Nephron (organoid): Measurements from ENCODE around the gene MAPK4.
"Not testable (repeated sequence)": the region's sequence is repeated elsewhere in the genome, so short reads cannot be mapped to it uniquely, and the experiment has no call there.

Source experiments
- H3K27ac Mint-ChIP-seq, 3 experiments: 2 replicates each; pipeline ENCODE4 v1.8.0; 2020; ENCODE audit warnings: mixed read lengths in 3 of 3, mild to moderate bottlenecking in 2 of 3, moderate library complexity in 1 of 3
- H3K27me3 Mint-ChIP-seq: 2 replicates; pipeline ENCODE4 v1.8.0; 2021; ENCODE audit warnings: low read depth, mild to moderate bottlenecking, moderate library complexity, mixed read lengths
- H3K36me3 Mint-ChIP-seq: 2 replicates; pipeline ENCODE4 v1.8.0; 2020; ENCODE audit warnings: low read depth, mixed read lengths
- H3K4me1 Mint-ChIP-seq: 2 replicates; pipeline ENCODE4 v1.8.0; 2020; ENCODE audit warnings: mixed read lengths
- H3K4me3 Mint-ChIP-seq, 3 experiments: 2 replicates each; pipeline ENCODE4 v1.8.0; 2020; ENCODE audit warnings: mild to moderate bottlenecking in 3 of 3, mixed read lengths in 3 of 3, moderate library complexity in 2 of 3
- H3K9me3 Mint-ChIP-seq: 2 replicates; pipeline ENCODE4 v1.8.0; 2020; ENCODE audit warnings: mixed read lengths
- CTCF ChIP-seq, 3 experiments: fragments of 200-600 bp; sonication (generic); IDR thresholded peaks; one replicate each; pipeline ENCODE4 v1.5.0; 2021; ENCODE audit warnings: antibody characterized with exemption in 3 of 3; ENCODE audit not compliant: unreplicated experiment in 3 of 3

The MAPK4 gene

GRCh38 chr18:50559752-50560680, at the start of gene MAPK4:
Gene MAPK4 (plus strand): TSS chr18:50560087. CDS start chr18:50663959, 103,872 bp downstream.
- Mint-ChIP-seq H3K27ac (peak within 1 kb of the TSS in 2 of 3 experiments; percentile 6 to 12), H3K4me3 (peak within 1 kb of the TSS; percentile 84 to 87 (median 84)), H3K27me3 (peaks cover 62% of the 10 kb centered on the region), H3K9me3 (peaks cover 6% of the 10 kb centered on the region), H3K36me3 (no peaks in the 10 kb centered on the region), H3K4me1 (peaks cover 9% of the 10 kb centered on the region)
- TF ChIP-seq CTCF (IDR thresholded peaks at IDR 0.05; ENCODE audit: unreplicated experiment in 3 of 3): no peak

- H3K4me3 Mint-ChIP-seq, H3K27ac Mint-ChIP-seq, H3K36me3 Mint-ChIP-seq, H3K9me3 Mint-ChIP-seq, H3K4me1 Mint-ChIP-seq, H3K27me3 Mint-ChIP-seq: not testable (repeated sequence)
Observed at GRCh38 chr18:50517277-50517676, 42.6 kb upstream of the MAPK4 start.

DNA sequence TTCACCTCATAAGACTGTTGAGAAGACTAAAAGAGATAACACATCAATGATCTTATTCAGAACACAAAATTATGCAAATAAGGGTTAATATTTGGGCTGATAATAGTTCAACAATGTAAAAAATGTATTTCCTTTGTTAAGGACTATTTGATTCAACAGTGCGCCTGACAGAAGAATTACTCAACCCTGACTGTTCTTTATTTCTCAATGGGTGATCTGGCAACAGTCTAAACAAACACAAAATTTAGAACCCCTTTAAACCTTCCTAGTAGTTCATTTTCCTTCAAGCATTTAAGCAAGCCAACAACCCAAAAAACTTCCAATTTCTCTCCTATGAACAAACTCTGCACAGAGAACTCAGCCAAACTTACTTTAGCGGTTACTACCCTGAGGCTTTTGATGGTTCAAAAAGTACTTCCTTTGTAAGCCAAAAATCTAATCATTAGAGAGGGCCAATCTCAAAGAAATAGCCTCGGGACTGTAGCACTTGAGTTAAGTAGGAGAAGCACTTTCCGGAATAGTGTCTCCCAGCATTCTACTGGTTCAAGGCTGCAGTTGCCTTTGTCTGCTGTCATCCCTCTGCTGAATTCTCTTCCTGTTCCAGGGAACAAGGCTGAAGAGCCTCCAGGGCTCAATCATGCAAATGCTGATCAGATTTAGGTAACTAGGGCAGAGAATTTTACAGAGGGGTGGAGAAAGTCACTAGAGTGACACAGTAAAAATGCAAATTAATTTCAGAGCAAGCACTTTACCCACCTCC, 40.9 kb upstream of the MAPK4 start:
- Mint-ChIP-seq H3K27ac (no peak overlapping the region), H3K4me1 (no peaks in the 10 kb centered on the region), H3K4me3 (no peak overlapping the region), H3K27me3 (peaks cover 3% of the 10 kb centered on the region), H3K36me3 (no peaks in the 10 kb centered on the region), H3K9me3 (no peaks in the 10 kb centered on the region)
- TF ChIP-seq CTCF (IDR thresholded peaks at IDR 0.05; ENCODE audit: unreplicated experiment in 3 of 3): no peak

- no peak for TF ChIP-seq CTCF (IDR thresholded peaks at IDR 0.05; ENCODE audit: unreplicated experiment in 3 of 3)
- no peaks in the 10 kb centered on the region for H3K36me3 Mint-ChIP-seq
- H3K9me3 Mint-ChIP-seq: no peaks in the 10 kb centered on the region
- no peaks in the 10 kb centered on the region for H3K4me1 Mint-ChIP-seq
- peak overlapping the region in 1 of 3 experiments; percentile 60 for H3K27ac Mint-ChIP-seq
- no peak overlapping the region for H3K4me3 Mint-ChIP-seq
- peaks cover 8% of the 10 kb centered on the region for H3K27me3 Mint-ChIP-seq
Observed at GRCh38 chr18:50523165-50523564, 36.7 kb upstream of the MAPK4 start.

DNA sequence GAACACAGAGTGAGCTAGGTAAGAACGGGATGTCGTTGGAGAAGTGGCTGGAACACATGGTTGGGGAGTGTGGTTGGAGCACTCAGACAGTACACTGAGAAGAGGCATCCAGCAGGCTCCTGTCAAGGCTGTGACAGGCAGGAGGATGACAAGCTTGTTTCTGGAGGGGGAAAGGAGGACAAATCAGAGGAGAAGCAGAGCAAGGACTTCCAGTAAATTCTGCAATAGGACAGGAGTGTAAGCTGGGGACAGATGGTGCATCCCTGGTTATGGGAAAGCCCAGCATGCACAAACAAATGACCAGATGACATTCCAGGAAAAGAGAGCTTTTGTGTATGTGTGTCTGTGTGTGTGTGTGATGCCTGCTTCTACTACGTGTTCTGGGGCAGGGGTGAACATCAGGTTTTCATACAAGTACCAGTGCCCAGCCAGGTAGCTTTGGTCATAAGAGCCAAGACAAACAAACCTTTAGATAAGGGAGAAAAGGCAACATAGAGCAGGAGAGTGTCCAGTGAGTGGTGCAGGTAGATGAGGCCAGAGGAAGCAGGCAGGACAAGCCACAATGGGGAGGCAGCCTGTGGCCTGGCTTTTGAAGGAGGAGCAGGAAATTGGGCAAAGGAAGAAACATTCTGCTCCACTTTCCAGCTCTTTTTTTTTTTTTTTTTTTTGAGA, 32.1 kb upstream of the MAPK4 start:
- H3K27ac Mint-ChIP-seq: peak overlapping the region in 1 of 3 experiments; percentile 4
- no peak for TF ChIP-seq CTCF (IDR thresholded peaks at IDR 0.05; ENCODE audit: unreplicated experiment in 3 of 3)
- H3K4me3 Mint-ChIP-seq: no peak overlapping the region
- peaks cover 3% of the 10 kb centered on the region for H3K36me3 Mint-ChIP-seq
- H3K27me3 Mint-ChIP-seq: peaks cover 11% of the 10 kb centered on the region
- peaks cover 5% of the 10 kb centered on the region for H3K9me3 Mint-ChIP-seq
- no peaks in the 10 kb centered on the region for H3K4me1 Mint-ChIP-seq

DNA sequence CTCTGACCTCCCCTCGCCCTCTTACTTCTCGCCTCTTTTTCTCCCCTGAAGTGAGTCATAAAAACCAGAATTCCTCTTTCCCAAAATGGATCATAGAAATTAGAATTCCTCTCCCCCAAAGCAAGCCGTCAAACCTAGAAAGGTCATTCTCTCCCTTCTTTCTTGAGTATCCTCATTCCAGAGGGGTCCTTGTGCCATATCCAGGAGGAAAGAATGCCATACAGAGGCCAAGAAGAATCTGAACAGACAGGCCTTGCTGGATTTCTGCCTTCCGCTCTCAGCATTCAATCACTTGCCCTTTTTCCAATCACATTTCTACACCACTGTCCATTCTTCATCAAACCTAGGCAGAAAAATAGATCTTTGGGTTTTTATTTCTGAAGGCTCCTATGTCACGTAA, 31.1 kb upstream of the MAPK4 start:
- H3K36me3 Mint-ChIP-seq: peaks cover 10% of the 10 kb centered on the region
- H3K27ac Mint-ChIP-seq: no peak overlapping the region
- peaks cover 14% of the 10 kb centered on the region for H3K9me3 Mint-ChIP-seq
- peaks cover 11% of the 10 kb centered on the region for H3K27me3 Mint-ChIP-seq
- TF ChIP-seq CTCF (IDR thresholded peaks at IDR 0.05; ENCODE audit: unreplicated experiment in 3 of 3): no peak
- no peak overlapping the region for H3K4me3 Mint-ChIP-seq
- no peaks in the 10 kb centered on the region for H3K4me1 Mint-ChIP-seq

- H3K4me1 Mint-ChIP-seq, H3K27me3 Mint-ChIP-seq, H3K27ac Mint-ChIP-seq, H3K4me3 Mint-ChIP-seq: not testable (repeated sequence)
- peaks cover 30% of the 10 kb centered on the region for H3K9me3 Mint-ChIP-seq
- peaks cover 15% of the 10 kb centered on the region for H3K36me3 Mint-ChIP-seq
Observed at GRCh38 chr18:50533822-50534221, 26.1 kb upstream of the MAPK4 start.

- not testable (repeated sequence) for H3K9me3 Mint-ChIP-seq, H3K4me3 Mint-ChIP-seq, H3K36me3 Mint-ChIP-seq, H3K4me1 Mint-ChIP-seq, H3K27me3 Mint-ChIP-seq, H3K27ac Mint-ChIP-seq
Observed at GRCh38 chr18:50544476-50544875, 15.4 kb upstream of the MAPK4 start.
